Inflammatory macrophage (primary cell): ENCODE data around the gene LUZP4.
"Not testable (repeated sequence)": the region's sequence is repeated elsewhere in the genome, so short reads cannot be mapped to it uniquely, and the experiment has no call there.

Experiments used
- DNase-seq, 2 donors: peaks; one replicate each; pipeline ENCODE4 v3.0.0-alpha.2; 2020 to 2022

The LUZP4 gene

GRCh38 chrX:115337491-115338144 lies 48.1 kb downstream of the LUZP4 start:
- DNase-seq, result no peak

- DNase-seq, result no peak
Measured at GRCh38 chrX:115339441-115340025, 50.0 kb downstream of the LUZP4 start.

- no peak for DNase-seq
Measured at GRCh38 chrX:115341421-115341820, 51.9 kb downstream of the LUZP4 start.

- DNase-seq, result no peak
Measured at GRCh38 chrX:115344885-115345614, 55.5 kb downstream of the LUZP4 start.

- no peak for DNase-seq
Measured at GRCh38 chrX:115345615-115346014, 56.1 kb downstream of the LUZP4 start.

- DNase-seq, result not testable (repeated sequence)
Measured at GRCh38 chrX:115346738-115347137, 57.2 kb downstream of the LUZP4 start.

GRCh38 chrX:115348446-115349225 lies 59.1 kb downstream of the LUZP4 start:
- DNase-seq, result no peak

- DNase-seq, result no peak
Measured at GRCh38 chrX:115350711-115351381, 61.3 kb downstream of the LUZP4 start.

GRCh38 chrX:115356369-115356768 lies 66.9 kb downstream of the LUZP4 start:
- DNase-seq, result no peak
